Keratinocyte (primary cell): ENCODE measurements around the gene WDR27. TPM values are rescaled to one million over a fixed set of nuclear protein-coding genes. Genes with fewer than 3 reads are reported as not detected.

Experiments used
- DNase-seq: peaks from one replicate; pipeline ENCODE4 v3.0.0-alpha.2; 2011; ENCODE audit warnings: low read depth, missing footprints, low spot score
- FAIRE-seq: peaks from 2 replicates; lab custom pipeline; 2011; peaks lifted over from hg19 to GRCh38; lab: Jason Lieb, UNC
- H2AFZ ChIP-seq: 2 replicates; pipeline ENCODE4 v1.6.0; 2012; ENCODE audit warnings: low read length, control low read depth, inconsistent platforms; ENCODE audit not compliant: control insufficient read depth
- H3K27ac ChIP-seq: 2 replicates; pipeline ENCODE4 v1.5.1; 2011; ENCODE audit warnings: low read length; ENCODE audit not compliant: control insufficient read depth, insufficient read depth
- H3K27me3 ChIP-seq: 3 replicates; pipeline ENCODE4 v1.6.0; 2011; ENCODE audit warnings: low read length; ENCODE audit not compliant: control insufficient read depth, insufficient read depth; ENCODE audit errors: extremely low read depth
- H3K36me3 ChIP-seq, 2 experiments: 2 replicates in 1 of 2; 3 replicates in 1 of 2; pipeline ENCODE4 v1.5.1; 2011; ENCODE audit warnings: low read length in 2 of 2, mild to moderate bottlenecking in 1 of 2; ENCODE audit not compliant: control insufficient read depth in 2 of 2, insufficient read depth in 2 of 2; ENCODE audit errors: extremely low read depth in 1 of 2
- H3K4me1 ChIP-seq: 3 replicates; pipeline ENCODE4 v1.5.1; 2011; ENCODE audit warnings: low read length; ENCODE audit not compliant: control insufficient read depth, insufficient read depth; ENCODE audit errors: extremely low read depth
- H3K4me2 ChIP-seq: 3 replicates; pipeline ENCODE4 v1.6.0; 2011; ENCODE audit warnings: low read depth, low read length; ENCODE audit not compliant: control insufficient read depth, insufficient read depth; ENCODE audit errors: extremely low read depth
- H3K4me3 ChIP-seq, 3 experiments: fragments of 200-600 bp in 1 of 3; sonication (generic) in 1 of 3; 2 replicates in 2 of 3; 3 replicates in 1 of 3; pipeline ENCODE4 v1.5.1; 2011 to 2016; ENCODE audit warnings: low read length in 3 of 3, mild to moderate bottlenecking in 3 of 3, control low read depth in 2 of 3, inconsistent platforms in 1 of 3, low read depth in 1 of 3, mixed read lengths in 1 of 3, mixed run types in 1 of 3, moderate library complexity in 1 of 3; ENCODE audit not compliant: control insufficient read depth in 2 of 3, insufficient read depth in 2 of 3; ENCODE audit errors: extremely low read depth in 1 of 3
- H3K79me2 ChIP-seq: 2 replicates; pipeline ENCODE4 v1.6.0; 2012; ENCODE audit warnings: low read length; ENCODE audit not compliant: control insufficient read depth, insufficient read depth
- H3K9ac ChIP-seq: 3 replicates; pipeline ENCODE4 v1.6.0; 2011; ENCODE audit warnings: low read length; ENCODE audit not compliant: control insufficient read depth, insufficient read depth; ENCODE audit errors: extremely low read depth
- H3K9me1 ChIP-seq: 3 replicates; pipeline ENCODE4 v1.6.0; 2011; ENCODE audit warnings: low read length; ENCODE audit not compliant: control insufficient read depth, insufficient read depth; ENCODE audit errors: extremely low read depth
- H3K9me3 ChIP-seq: 2 replicates; pipeline ENCODE4 v1.5.1; 2012; ENCODE audit warnings: low read depth, low read length; ENCODE audit not compliant: control insufficient read depth
- H4K20me1 ChIP-seq: 3 replicates; pipeline ENCODE4 v1.6.0; 2011; ENCODE audit warnings: low read length; ENCODE audit not compliant: control insufficient read depth, insufficient read depth; ENCODE audit errors: extremely low read depth
- CTCF ChIP-seq, 3 experiments: IDR thresholded peaks in 1 of 3; conservative IDR thresholded peaks in 1 of 3; optimal IDR thresholded peaks in 1 of 3; 2 replicates in 2 of 3; 3 replicates in 1 of 3; pipeline versions ENCODE3 to v1.5.1; 2011; ENCODE audit warnings: low read length in 3 of 3, mild to moderate bottlenecking in 3 of 3, moderate library complexity in 2 of 3, control low read depth in 1 of 3, inconsistent platforms in 1 of 3; ENCODE audit not compliant: insufficient read depth in 2 of 3; ENCODE audit errors: extremely low read depth in 1 of 3
- EZH2 ChIP-seq: IDR thresholded peaks from one replicate; pipeline ENCODE4 v1.6.1; 2012; ENCODE audit warnings: inconsistent platforms, mild to moderate bottlenecking, low read length, moderate library complexity
- dilution Hi-C: fragments of 300-500 bp; cut with MboI; formaldehyde crosslinking; loops from one replicate; pipeline ENCODE4 v1.7.0; 2020; ENCODE audit warnings: low sequenced_read_pairs; ENCODE audit not compliant: extremely low pct_ligation_motif_present
- polyA plus RNA-seq, 5 experiments: library from polyadenylated mRNA; depleted of rRNA in 3 of 5; stranded (reverse) in 3 of 5; stranded (forward) in 1 of 5; unstranded in 1 of 5; fragments of >200 nt; gene quantifications; 1 replicate in 1 of 5; 2 replicates in 3 of 5; 3 replicates in 1 of 5; pipeline versions ENCODE4 v1.2.1 to v1.2.3, GENCODE V29; 2011 to 2012; ENCODE audit warnings: missing spikeins in 2 of 5, low read depth in 1 of 5, low replicate concordance in 1 of 5

Gene WDR27
- polyA plus RNA-seq, 1 donor (not counting 4 experiments of a cell fraction or from before 2014, with no cell fraction given): 17.8 TPM

- Histone ChIP-seq H2AFZ (no peak overlapping the region), H3K27me3 (no peaks in the 10 kb centered on the region), H3K4me1 (no peaks in the 10 kb centered on the region), H3K4me2 (no peak overlapping the region), H3K27ac (no peak overlapping the region), H3K4me3 (no peak overlapping the region), H3K79me2 (no peaks in the 10 kb centered on the region), H3K9me1 (no peaks in the 10 kb centered on the region), H3K9ac (no peak overlapping the region), H3K36me3 (no peaks in the 10 kb centered on the region), H4K20me1 (no peaks in the 10 kb centered on the region), H3K9me3 (no peaks in the 10 kb centered on the region)
- TF ChIP-seq EZH2: no peak
- TF ChIP-seq CTCF (optimal IDR thresholded peaks at IDR 0.05 in 1 of 3, IDR thresholded peaks at IDR 0.05 in 1 of 3, conservative IDR thresholded peaks at IDR 0.05 in 1 of 3; ENCODE audit: extremely low read depth in 1 of 3, insufficient read depth in 2 of 3, low read length in 3 of 3): no peak
- DNase-seq: no peak
- FAIRE-seq: no peak
- dilution Hi-C loops: no loop called here
These were observed 37.2 kb upstream of the WDR27 start for GRCh38 chr6:169738976-169739529.

GRCh38 chr6:169738204-169738975, 36.6 kb upstream of the WDR27 start:
- no peak overlapping the region for H2AFZ ChIP-seq
- dilution Hi-C loops: no loop called here
- no peak overlapping the region for H3K27ac ChIP-seq
- no peak overlapping the region for H3K4me2 ChIP-seq
- H3K9me1 ChIP-seq: no peaks in the 10 kb centered on the region
- H3K27me3 ChIP-seq: no peaks in the 10 kb centered on the region
- H3K4me1 ChIP-seq: no peaks in the 10 kb centered on the region
- H3K9me3 ChIP-seq: no peaks in the 10 kb centered on the region
- H3K9ac ChIP-seq: no peak overlapping the region
- DNase-seq (no peak), FAIRE-seq (no peak)
- no peaks in the 10 kb centered on the region for H3K36me3 ChIP-seq
- H3K4me3 ChIP-seq: no peak overlapping the region
- H4K20me1 ChIP-seq: no peaks in the 10 kb centered on the region
- TF ChIP-seq EZH2 (no peak), CTCF (optimal IDR thresholded peaks at IDR 0.05 in 1 of 3, IDR thresholded peaks at IDR 0.05 in 1 of 3, conservative IDR thresholded peaks at IDR 0.05 in 1 of 3; ENCODE audit: extremely low read depth in 1 of 3, insufficient read depth in 2 of 3, low read length in 3 of 3) (no peak)
- H3K79me2 ChIP-seq: no peaks in the 10 kb centered on the region
